Endothelial cell of umbilical vein (primary cell): ENCODE results near the gene VEGFA.

Experiments used
- POLR2A ChIP-seq: IDR thresholded peaks from 2 replicates; pipeline ENCODE4 v1.6.1; 2012; ENCODE audit warnings: low read depth, mild to moderate bottlenecking, control low read depth, low read length
- TF ChIP-seq, protein P1 (sequence below), 2 donors: IDR thresholded peaks; 1 replicate in 1 of 2; 2 replicates in 1 of 2; pipeline ENCODE4 v1.5.1; 2011; ENCODE audit warnings: low read length in 2 of 2, mild to moderate bottlenecking in 2 of 2, moderate library complexity in 2 of 2, control low read depth in 1 of 2, inconsistent platforms in 1 of 2, low read depth in 1 of 2; ENCODE audit not compliant: insufficient read depth in 1 of 2; ENCODE audit errors: extremely low read depth in 1 of 2

DNA sequence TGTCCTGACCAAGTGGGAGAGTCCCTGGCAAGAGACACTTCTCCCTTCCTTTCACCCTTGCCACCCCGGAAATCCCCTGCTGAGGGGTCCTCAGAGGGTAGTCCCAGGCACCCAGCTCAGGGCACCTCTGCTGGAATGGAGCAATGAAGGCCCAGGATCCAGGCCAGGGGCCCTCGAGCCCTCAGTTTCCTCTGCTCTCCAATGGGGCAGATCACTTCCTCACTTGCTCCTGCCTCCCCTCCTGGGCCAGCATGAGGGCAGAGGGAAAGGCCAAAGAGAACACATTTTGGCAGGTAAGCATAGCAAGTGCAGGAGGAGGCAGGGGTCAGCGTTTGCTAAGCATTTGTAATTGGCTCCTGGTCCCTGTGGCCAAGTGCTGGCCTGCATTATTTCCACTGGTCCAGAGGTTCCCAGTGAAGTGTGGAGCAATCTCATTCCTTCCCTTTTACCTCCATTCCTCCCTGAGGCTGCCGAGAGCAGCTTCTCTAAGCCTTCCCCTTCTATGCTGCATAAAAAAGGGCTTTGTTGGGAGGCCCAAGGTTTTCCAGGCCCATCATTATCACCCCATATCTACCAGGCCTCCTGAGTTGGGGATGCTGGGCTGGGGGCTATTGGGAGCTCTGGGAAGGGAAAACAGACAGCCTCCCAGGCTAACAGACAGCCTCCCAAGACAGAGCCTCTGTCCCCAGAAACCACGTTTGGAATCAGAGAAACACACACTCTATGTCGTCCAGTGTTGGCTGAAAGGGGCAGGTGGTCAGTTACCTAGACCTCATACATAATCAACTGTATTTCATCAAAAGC is 28.8 kb upstream of the VEGFA start:
- TF ChIP-seq, protein P1, sequence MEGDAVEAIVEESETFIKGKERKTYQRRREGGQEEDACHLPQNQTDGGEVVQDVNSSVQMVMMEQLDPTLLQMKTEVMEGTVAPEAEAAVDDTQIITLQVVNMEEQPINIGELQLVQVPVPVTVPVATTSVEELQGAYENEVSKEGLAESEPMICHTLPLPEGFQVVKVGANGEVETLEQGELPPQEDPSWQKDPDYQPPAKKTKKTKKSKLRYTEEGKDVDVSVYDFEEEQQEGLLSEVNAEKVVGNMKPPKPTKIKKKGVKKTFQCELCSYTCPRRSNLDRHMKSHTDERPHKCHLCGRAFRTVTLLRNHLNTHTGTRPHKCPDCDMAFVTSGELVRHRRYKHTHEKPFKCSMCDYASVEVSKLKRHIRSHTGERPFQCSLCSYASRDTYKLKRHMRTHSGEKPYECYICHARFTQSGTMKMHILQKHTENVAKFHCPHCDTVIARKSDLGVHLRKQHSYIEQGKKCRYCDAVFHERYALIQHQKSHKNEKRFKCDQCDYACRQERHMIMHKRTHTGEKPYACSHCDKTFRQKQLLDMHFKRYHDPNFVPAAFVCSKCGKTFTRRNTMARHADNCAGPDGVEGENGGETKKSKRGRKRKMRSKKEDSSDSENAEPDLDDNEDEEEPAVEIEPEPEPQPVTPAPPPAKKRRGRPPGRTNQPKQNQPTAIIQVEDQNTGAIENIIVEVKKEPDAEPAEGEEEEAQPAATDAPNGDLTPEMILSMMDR (IDR thresholded peaks at IDR 0.05; ENCODE audit: extremely low read depth in 1 of 2, insufficient read depth in 1 of 2, low read depth in 1 of 2, low read length in 2 of 2), result no peak
- no peak for TF ChIP-seq POLR2A
